CD14-positive monocyte (primary cell): ENCODE results near the gene NOPCHAP1. TPM values are rescaled to one million over a fixed set of nuclear protein-coding genes. Genes with fewer than 3 reads are reported as not detected.

Experiments used
- DNase-seq, 3 donors: peaks; one replicate each; pipeline ENCODE4 v3.0.0-alpha.2; 2011 to 2022
- H2AFZ ChIP-seq: 2 replicates; pipeline ENCODE4 v1.6.0; 2012; ENCODE audit warnings: mild to moderate bottlenecking, low read depth, low read length, inconsistent platforms; ENCODE audit not compliant: insufficient read depth, poor library complexity, severe bottlenecking
- H3K27ac ChIP-seq, 2 donors: 1 replicate in 1 of 2; 2 replicates in 1 of 2; pipeline ENCODE4 v1.5.1; 2012 to 2013; ENCODE audit warnings: low read length in 2 of 2, control low read depth in 1 of 2, inconsistent platforms in 1 of 2, low read depth in 1 of 2, mild to moderate bottlenecking in 1 of 2
- H3K27me3 ChIP-seq, 2 donors: one replicate each; pipeline versions ENCODE4 v1.6.0 to v1.6.1; 2011 to 2013; ENCODE audit warnings: low read length in 2 of 2; ENCODE audit not compliant: control insufficient read depth in 2 of 2, insufficient read depth in 2 of 2
- H3K36me3 ChIP-seq, 2 donors: replicated peaks in 1 of 2; 1 replicate in 1 of 2; 2 replicates in 1 of 2; pipeline versions ENCODE4 v1.5.1 to v1.6.1; 2012 to 2013; ENCODE audit warnings: low read length in 2 of 2, control low read depth in 1 of 2, inconsistent platforms in 1 of 2, mild to moderate bottlenecking in 1 of 2; ENCODE audit not compliant: insufficient read depth in 2 of 2, control insufficient read depth in 1 of 2
- H3K4me1 ChIP-seq, 2 donors: 1 replicate in 1 of 2; 2 replicates in 1 of 2; pipeline versions ENCODE4 v1.5.1 to v1.6.1; 2012 to 2013; ENCODE audit warnings: low read length in 2 of 2, control low read depth in 1 of 2, inconsistent platforms in 1 of 2, mild to moderate bottlenecking in 1 of 2, moderate library complexity in 1 of 2; ENCODE audit not compliant: insufficient read depth in 2 of 2, control insufficient read depth in 1 of 2
- H3K4me2 ChIP-seq: replicated peaks from 2 replicates; pipeline ENCODE3; 2012; ENCODE audit warnings: low read length, moderate library complexity, mild to moderate bottlenecking; ENCODE audit not compliant: poor library complexity, severe bottlenecking; ENCODE audit errors: extremely low read depth
- H3K4me3 ChIP-seq, 3 experiments: fragments of 200-600 bp in 1 of 3; sonication (generic) in 1 of 3; replicated peaks in 1 of 3; 1 replicate in 2 of 3; 2 replicates in 1 of 3; pipeline ENCODE4 v1.5.1; 2011 to 2013; ENCODE audit warnings: low read length in 3 of 3, mild to moderate bottlenecking in 3 of 3, control low read depth in 2 of 3, low read depth in 2 of 3, inconsistent platforms in 1 of 3, moderate library complexity in 1 of 3
- H3K79me2 ChIP-seq: 2 replicates; pipeline ENCODE4 v1.6.0; 2012; ENCODE audit warnings: mild to moderate bottlenecking, control low read depth, inconsistent platforms, low read length, moderate library complexity; ENCODE audit not compliant: insufficient read depth
- H3K9ac ChIP-seq: 2 replicates; pipeline ENCODE4 v1.6.0; 2017; ENCODE audit warnings: low read length, mild to moderate bottlenecking; ENCODE audit not compliant: insufficient read depth, poor library complexity, severe bottlenecking
- H3K9me3 ChIP-seq, 2 donors: replicated peaks in 1 of 2; 1 replicate in 1 of 2; 2 replicates in 1 of 2; pipeline versions ENCODE4 v1.5.1 to v1.6.1; 2012 to 2013; ENCODE audit warnings: low read length in 2 of 2, control low read depth in 1 of 2; ENCODE audit not compliant: control insufficient read depth in 1 of 2, insufficient read depth in 1 of 2
- H4K20me1 ChIP-seq: 2 replicates; pipeline ENCODE4 v1.6.0; 2012; ENCODE audit warnings: mild to moderate bottlenecking, low read length, control low read depth, moderate library complexity; ENCODE audit not compliant: insufficient read depth
- H3K27ac Mint-ChIP-seq, 7 donors: one replicate each; pipeline ENCODE4 v1.8.0; 2020; ENCODE audit warnings: mild to moderate bottlenecking in 7 of 7, mixed read lengths in 7 of 7, moderate library complexity in 6 of 7, inconsistent platforms in 2 of 7
- H3K27me3 Mint-ChIP-seq, 3 donors: one replicate each; pipeline ENCODE4 v1.8.0; 2021 to 2022; ENCODE audit warnings: low read depth in 3 of 3, mild to moderate bottlenecking in 3 of 3, mixed read lengths in 3 of 3, moderate library complexity in 3 of 3, inconsistent platforms in 1 of 3
- H3K36me3 Mint-ChIP-seq, 2 donors: one replicate each; pipeline ENCODE4 v1.8.0; 2020; ENCODE audit warnings: mixed read lengths in 2 of 2, inconsistent platforms in 1 of 2, mild to moderate bottlenecking in 1 of 2
- H3K4me1 Mint-ChIP-seq: one replicate; pipeline ENCODE4 v1.8.0; 2020; ENCODE audit warnings: mild to moderate bottlenecking, mixed read lengths
- H3K4me3 Mint-ChIP-seq, 2 donors: one replicate each; pipeline ENCODE4 v1.8.0; 2020; ENCODE audit warnings: mild to moderate bottlenecking in 2 of 2, mixed read lengths in 2 of 2, moderate library complexity in 1 of 2
- H3K9me3 Mint-ChIP-seq, 7 donors: one replicate each; pipeline ENCODE4 v1.8.0; 2020 to 2022; ENCODE audit warnings: mixed read lengths in 7 of 7, mild to moderate bottlenecking in 6 of 7, moderate library complexity in 6 of 7, inconsistent platforms in 2 of 7
- WGBS: methylation state at CpG from one replicate; pipeline ENCODE4 v1.1.5; 2013; ENCODE audit warnings: missing lambda C conversion rate; ENCODE audit not compliant: insufficient coverage; 5-methylcytosine and 5-hydroxymethylcytosine counted together
- intact Hi-C, 2 donors: fragments of 100-400 bp; cut with micrococcal nuclease; formaldehyde crosslinking; loops; one replicate each; pipeline versions ENCODE4 v1.15.0 to v1.15.1; 2023
- polyA plus RNA-seq, 3 donors: library from polyadenylated mRNA; depleted of rRNA in 1 of 3; unstranded in 2 of 3; stranded (reverse) in 1 of 3; fragments of 300-500 nt in 2 of 3; fragments of >200 nt in 1 of 3; fragmentation: Illumina TruSeq in 2 of 3; gene quantifications; 1 replicate in 2 of 3; 2 replicates in 1 of 3; pipeline ENCODE4 v1.2.3, GENCODE V29; 2012 to 2021
- TF ChIP-seq, protein P1 (sequence below): fragments of 200-600 bp; IDR thresholded peaks from one replicate; pipeline ENCODE4 v1.8.0; 2022; ENCODE audit warnings: antibody characterized with exemption, mild to moderate bottlenecking

NOPCHAP1 gene
- polyA plus RNA-seq, 3 donors = 2.6 to 14.0 (median 12.0) TPM

DNA sequence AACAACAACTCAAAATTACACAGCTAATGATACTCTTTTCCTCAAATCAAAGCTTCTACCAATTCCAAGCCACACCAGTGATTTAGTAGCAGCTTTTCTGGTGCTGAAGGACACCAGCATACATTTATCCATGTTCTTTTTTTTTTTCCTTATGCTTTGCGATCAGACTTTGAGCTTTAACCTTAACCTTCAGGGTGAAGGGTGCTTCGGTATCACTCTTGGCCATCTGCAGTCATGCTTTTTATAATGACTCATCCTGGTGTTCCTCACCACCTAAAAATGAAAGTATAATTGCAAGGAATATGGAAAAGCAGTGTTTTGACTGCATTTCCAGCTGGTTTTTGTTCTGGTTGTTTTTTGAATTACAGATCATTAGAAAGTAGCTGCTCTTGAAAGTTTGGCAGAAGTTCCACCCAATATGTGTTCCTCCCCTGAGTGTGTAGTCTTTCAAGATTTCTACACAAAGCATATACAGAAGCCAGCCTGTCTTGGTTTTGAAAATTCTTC lies 26.7 kb upstream of the NOPCHAP1 start:
- Histone ChIP-seq H3K79me2 (no peaks in the 10 kb centered on the region), H3K4me2 (no peak overlapping the region), H3K36me3 (no peaks in the 10 kb centered on the region), H3K9me3 (no peaks in the 10 kb centered on the region), H3K27ac (no peak overlapping the region), H2AFZ (no peak overlapping the region), H3K27me3 (peaks cover 20 to 43% of the 10 kb centered on the region in 2 donors), H3K9ac (no peak overlapping the region), H3K4me3 (peak overlapping the region in 1 of 3 experiments; percentile 79), H3K4me1 (peaks cover 10 to 26% of the 10 kb centered on the region in 2 donors), H4K20me1 (no peaks in the 10 kb centered on the region)
- H3K9me3 Mint-ChIP-seq = no peaks in the 10 kb centered on the region
- no peak overlapping the region for H3K27ac Mint-ChIP-seq
- no CpG with 5 or more reads among the region's 2 CpGs for WGBS
- H3K27me3 Mint-ChIP-seq = peaks cover 26 to 51% (median 43%) of the 10 kb centered on the region in 3 donors
- H3K36me3 Mint-ChIP-seq = peaks cover 2 to 6% of the 10 kb centered on the region in 2 donors
- no peak for DNase-seq
- H3K4me1 Mint-ChIP-seq = peaks cover 24% of the 10 kb centered on the region
- H3K4me3 Mint-ChIP-seq = peak overlapping the region; percentile 90 to 94
- intact Hi-C loops = loop anchor here in 1 of 2 donors (5.0 to 10.0 kb wide), 2 partner anchors 315 to 502 kb away; partner anchors contain the start of gene CHST11
- TF ChIP-seq, protein P1, sequence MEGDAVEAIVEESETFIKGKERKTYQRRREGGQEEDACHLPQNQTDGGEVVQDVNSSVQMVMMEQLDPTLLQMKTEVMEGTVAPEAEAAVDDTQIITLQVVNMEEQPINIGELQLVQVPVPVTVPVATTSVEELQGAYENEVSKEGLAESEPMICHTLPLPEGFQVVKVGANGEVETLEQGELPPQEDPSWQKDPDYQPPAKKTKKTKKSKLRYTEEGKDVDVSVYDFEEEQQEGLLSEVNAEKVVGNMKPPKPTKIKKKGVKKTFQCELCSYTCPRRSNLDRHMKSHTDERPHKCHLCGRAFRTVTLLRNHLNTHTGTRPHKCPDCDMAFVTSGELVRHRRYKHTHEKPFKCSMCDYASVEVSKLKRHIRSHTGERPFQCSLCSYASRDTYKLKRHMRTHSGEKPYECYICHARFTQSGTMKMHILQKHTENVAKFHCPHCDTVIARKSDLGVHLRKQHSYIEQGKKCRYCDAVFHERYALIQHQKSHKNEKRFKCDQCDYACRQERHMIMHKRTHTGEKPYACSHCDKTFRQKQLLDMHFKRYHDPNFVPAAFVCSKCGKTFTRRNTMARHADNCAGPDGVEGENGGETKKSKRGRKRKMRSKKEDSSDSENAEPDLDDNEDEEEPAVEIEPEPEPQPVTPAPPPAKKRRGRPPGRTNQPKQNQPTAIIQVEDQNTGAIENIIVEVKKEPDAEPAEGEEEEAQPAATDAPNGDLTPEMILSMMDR = no peak

DNA sequence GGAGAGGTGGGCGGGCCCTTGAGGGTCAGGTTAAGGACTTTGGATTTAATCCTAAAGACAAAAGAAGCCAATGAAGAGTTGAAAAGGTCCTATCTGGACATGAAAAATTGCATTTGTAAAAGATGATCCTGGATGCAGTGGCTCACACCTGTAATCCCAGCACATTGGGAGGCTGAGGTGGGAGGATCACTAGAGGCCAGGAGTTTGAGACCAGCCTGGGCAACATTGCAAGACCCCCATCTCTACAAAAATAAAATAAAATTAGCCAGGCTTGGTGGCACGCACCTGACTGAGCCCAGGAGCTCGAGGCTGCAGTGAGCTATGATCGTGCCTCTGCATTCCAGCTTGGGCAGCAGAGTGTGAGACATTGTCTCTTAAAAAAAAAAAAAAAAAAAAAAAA lies 25.7 kb upstream of the NOPCHAP1 start:
- Histone ChIP-seq H3K9me3 (no peaks in the 10 kb centered on the region), H3K36me3 (no peaks in the 10 kb centered on the region), H3K4me2 (no peak overlapping the region), H2AFZ (no peak overlapping the region), H3K4me3 (no peak overlapping the region), H3K27ac (no peak overlapping the region), H3K9ac (no peak overlapping the region), H3K79me2 (no peaks in the 10 kb centered on the region), H3K4me1 (peaks cover 10 to 26% of the 10 kb centered on the region in 2 donors), H4K20me1 (no peaks in the 10 kb centered on the region), H3K27me3 (peaks cover 20 to 38% of the 10 kb centered on the region in 2 donors)
- H3K9me3 Mint-ChIP-seq = no peaks in the 10 kb centered on the region
- H3K27me3 Mint-ChIP-seq = peaks cover 26 to 45% (median 42%) of the 10 kb centered on the region in 3 donors
- TF ChIP-seq, protein P1 = no peak
- no peak overlapping the region for H3K27ac Mint-ChIP-seq
- no peak overlapping the region for H3K4me3 Mint-ChIP-seq
- intact Hi-C loops = no loop called here
- peaks cover 2 to 6% of the 10 kb centered on the region in 2 donors for H3K36me3 Mint-ChIP-seq
- 83% methylated on average over 2 of the region's 4 CpGs for WGBS
- peaks cover 24% of the 10 kb centered on the region for H3K4me1 Mint-ChIP-seq
- DNase-seq = no peak
